Heart left ventricle (tissue), 16 donors: ENCODE results near the gene GOLGA7B. TPM values are rescaled to one million over a fixed set of nuclear protein-coding genes. Genes with fewer than 3 reads are reported as not detected.

ENCODE experiments used
- ATAC-seq, 4 donors: fragments of 200-7000 bp; cut with Tn5 transposase; one replicate each; pipeline ENCODE4 v1.9.1; 2020 to 2022; ENCODE audit warnings: moderate library complexity in 4 of 4, mild to moderate bottlenecking in 3 of 4, moderate number of reproducible peaks in 1 of 4
- DNase-seq, 5 donors: peaks; one replicate each; pipeline ENCODE4 v3.0.0-alpha.2; 2020
- H3K27ac ChIP-seq, 12 donors: fragments of 200-600 bp; sonication (generic) in 4 of 12; one replicate each; pipeline versions ENCODE4 v1.5.0 to v1.8.0; 2016 to 2022; ENCODE audit warnings: mild to moderate bottlenecking in 2 of 12
- H3K27me3 ChIP-seq, 9 donors: fragments of 200-600 bp; sonication (generic) in 2 of 9; one replicate each; pipeline versions ENCODE4 v1.5.1 to v1.8.0; 2016 to 2022; ENCODE audit warnings: mild to moderate bottlenecking in 3 of 9
- H3K36me3 ChIP-seq, 9 donors: fragments of 200-600 bp; sonication (generic) in 2 of 9; one replicate each; pipeline versions ENCODE4 v1.5.0 to v1.8.0; 2018 to 2022; ENCODE audit warnings: mild to moderate bottlenecking in 2 of 9
- H3K4me1 ChIP-seq, 12 donors: fragments of 200-600 bp; sonication (generic) in 4 of 12; one replicate each; pipeline versions ENCODE4 v1.5.0 to v1.8.0; 2016 to 2022; ENCODE audit warnings: mild to moderate bottlenecking in 3 of 12
- H3K4me3 ChIP-seq, 12 donors: fragments of 200-600 bp; sonication (generic) in 4 of 12; one replicate each; pipeline versions ENCODE4 v1.5.0 to v1.8.0; 2017 to 2022; ENCODE audit warnings: mild to moderate bottlenecking in 9 of 12, moderate library complexity in 4 of 12
- H3K9me3 ChIP-seq, 12 donors: fragments of 200-600 bp; sonication (generic) in 4 of 12; one replicate each; pipeline versions ENCODE4 v1.5.0 to v1.8.0; 2016 to 2022; ENCODE audit warnings: mild to moderate bottlenecking in 1 of 12
- CTCF ChIP-seq, 12 donors: fragments of 200-600 bp; sonication (generic) in 4 of 12; IDR thresholded peaks; one replicate each; pipeline versions ENCODE4 v1.5.0 to v1.8.0; 2018 to 2022; ENCODE audit warnings: antibody characterized with exemption in 12 of 12, mild to moderate bottlenecking in 5 of 12
- POLR2A ChIP-seq, 2 donors: fragments of 450-650 bp; IDR thresholded peaks; one replicate each; pipeline ENCODE4 v1.6.1; 2017; ENCODE audit warnings: antibody characterized with exemption in 2 of 2, mild to moderate bottlenecking in 2 of 2, moderate library complexity in 2 of 2
- WGBS, 4 donors: extraction: QIAGEN DNeasy Blood & Tissue Kit in 2 of 4; methylation state at CpG; one replicate each; pipeline versions ENCODE4 v1.1.5 to v1.1.7; 2013 to 2018; 5-methylcytosine and 5-hydroxymethylcytosine counted together
- intact Hi-C, 10 donors: fragments of 100-400 bp; cut with DNase I; formaldehyde crosslinking; loops; one replicate each; pipeline versions ENCODE4 v1.11.1 to v1.14.2; 2022
- polyA plus RNA-seq, 2 donors: library from polyadenylated mRNA; stranded (reverse); fragments of 200-250 nt; gene quantifications; one replicate each; pipeline ENCODE4 v1.2.3, GENCODE V29; 2013
- total RNA-seq, 9 donors: library from RNA; depleted of rRNA in 2 of 9; stranded (reverse); fragments of >200 nt in 2 of 9; fragmentation: NEBNext Ultra II Directional in 3 of 9; extraction: Animal tissue kit (Norgen Biotek cat#: 25700) in 3 of 9; gene quantifications; one replicate each; pipeline versions ENCODE4 v1.1.0 to v1.2.4, GENCODE V29; 2016 to 2023
- donor health status: ischemic (EF 13 %, LVEDD 7.1; RV severe dilation, severe dysfunction).
- donor health status: healthy with polysubstance abuse.
- donor health status: DM: no; HTN: yes; CAD: no.
- donor health status: DM: no; HTN: no; CAD: no.
- donor health status: ischemic (EF 25% LVEDD 6.9; RV normal size, moderate dysfunction).
- donor health status: ischemic (EF 25% LVEDD 5.7; RV mildly dilated, moderate dysfunction).
- donor health status: healthy.
- donor health status: DM: yes; HTN: yes; CAD: no.
- donor health status: ischemic (EF 35%, LVEDD 5.7; RV mildly dilated, moderate dysfunction).
- donor health status: nonischemic (EF 11% LVEDD 7.7; RV severe dilation, severe dysfunction).
- donor health status: DM: yes; HTN: yes; CAD: no.
- donor health status: PGD.
- donor health status: ischemic (EF 29% LVEDD 5.4; RV normal size, mild dysfunction).
- donor health status: nonischemic (EF 23%, LVEDD 6.1; RV moderate dilation, normal function).

GOLGA7B gene
- total and polyA plus RNA-seq, 11 donors: 0.06 to 1.1 (median 0.16) TPM; not detected in 1

GRCh38 chr10:97812696-97813095, 36.9 kb upstream of the GOLGA7B start:
- TF ChIP-seq CTCF (IDR thresholded peaks at IDR 0.05) (no peak), POLR2A (IDR thresholded peaks at IDR 0.05) (no peak)
- Histone ChIP-seq H3K27ac (no peak overlapping the region), H3K4me3 (no peak overlapping the region), H3K36me3 (no peaks in the 10 kb centered on the region), H3K9me3 (no peaks in the 10 kb centered on the region), H3K27me3 (peaks cover 0 to 6% (median 0%) of the 10 kb centered on the region in 9 donors), H3K4me1 (no peaks in the 10 kb centered on the region)
- intact Hi-C loops: no loop called here
- DNase-seq (no peak), ATAC-seq (no peak)
- 77 to 81% (median 80%) methylated on average over 8 of the region's 8 CpGs for WGBS, 4 donors

DNA sequence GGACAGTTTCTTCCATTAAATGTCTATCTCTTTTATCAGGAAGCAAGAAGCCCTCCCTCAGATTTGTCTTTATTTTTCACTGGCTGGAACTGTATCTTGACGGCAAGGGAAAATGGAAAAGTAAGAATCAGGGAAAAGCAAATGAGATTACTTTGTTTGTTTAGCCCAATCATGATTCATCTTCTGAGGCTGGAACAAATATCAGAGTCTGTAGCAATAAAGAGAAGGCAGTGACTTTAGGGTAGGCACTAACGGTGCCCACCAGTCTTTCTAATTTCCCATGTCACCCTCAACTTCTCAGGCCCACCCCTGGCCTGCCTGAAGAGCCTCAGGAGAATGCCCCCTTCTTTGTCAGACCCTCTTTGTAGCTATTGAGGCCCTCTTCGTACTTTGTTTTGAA, 36.3 kb upstream of the GOLGA7B start:
- Histone ChIP-seq H3K9me3 (no peaks in the 10 kb centered on the region), H3K27ac (no peak overlapping the region), H3K27me3 (peaks cover 0 to 6% (median 0%) of the 10 kb centered on the region in 9 donors), H3K36me3 (no peaks in the 10 kb centered on the region), H3K4me3 (no peak overlapping the region), H3K4me1 (no peaks in the 10 kb centered on the region)
- TF ChIP-seq POLR2A (IDR thresholded peaks at IDR 0.05) (no peak), CTCF (IDR thresholded peaks at IDR 0.05) (no peak)
- WGBS, 4 donors: 46 to 68% (median 61%) methylated on average over 3 of the region's 3 CpGs
- DNase-seq: no peak
- intact Hi-C loops: no loop called here
- no peak for ATAC-seq

GRCh38 chr10:97814996-97815395, 34.6 kb upstream of the GOLGA7B start:
- no peaks in the 10 kb centered on the region for H3K4me1 ChIP-seq
- peaks cover 0 to 6% (median 0%) of the 10 kb centered on the region in 9 donors for H3K27me3 ChIP-seq
- no peak for DNase-seq
- no peak for ATAC-seq
- intact Hi-C loops: no loop called here
- no peaks in the 10 kb centered on the region for H3K36me3 ChIP-seq
- 82 to 91% (median 83%) methylated on average over 5 of the region's 5 CpGs for WGBS, 4 donors
- no peak overlapping the region for H3K27ac ChIP-seq
- no peak for TF ChIP-seq CTCF (IDR thresholded peaks at IDR 0.05)
- no peak for TF ChIP-seq POLR2A (IDR thresholded peaks at IDR 0.05)
- no peak overlapping the region for H3K4me3 ChIP-seq
- H3K9me3 ChIP-seq: no peaks in the 10 kb centered on the region

GRCh38 chr10:97816609-97817008, 33.0 kb upstream of the GOLGA7B start:
- ATAC-seq: no peak
- intact Hi-C loops: no loop called here
- no peak overlapping the region for H3K4me3 ChIP-seq
- H3K4me1 ChIP-seq: no peaks in the 10 kb centered on the region
- DNase-seq: no peak
- H3K27me3 ChIP-seq: peaks cover 0 to 9% (median 0%) of the 10 kb centered on the region in 9 donors
- no peaks in the 10 kb centered on the region for H3K36me3 ChIP-seq
- TF ChIP-seq CTCF (IDR thresholded peaks at IDR 0.05): no peak
- no peak for TF ChIP-seq POLR2A (IDR thresholded peaks at IDR 0.05)
- no peaks in the 10 kb centered on the region for H3K9me3 ChIP-seq
- no peak overlapping the region for H3K27ac ChIP-seq
- 85 to 89% (median 87%) methylated on average over 4 of the region's 4 CpGs for WGBS, 4 donors
